H9 (cell line): Measurements from ENCODE around the gene SASH3. TPM values are rescaled to one million over a fixed set of nuclear protein-coding genes. Genes with fewer than 3 reads are reported as not detected.

Source experiments
- DNase-seq: peaks from one replicate; pipeline ENCODE4 v3.0.0-alpha.2; 2017
- H2AFZ ChIP-seq: one replicate; pipeline ENCODE4 v1.6.1; 2013; ENCODE audit warnings: mild to moderate bottlenecking, low read length, control low read depth, moderate library complexity
- H2AK5ac ChIP-seq: 2 replicates; pipeline ENCODE4 v1.6.1; 2013; ENCODE audit warnings: low read length, control low read depth, mixed read lengths; ENCODE audit not compliant: insufficient read length
- H2BK120ac ChIP-seq: one replicate; pipeline ENCODE4 v1.6.1; 2013; ENCODE audit warnings: low read depth, mild to moderate bottlenecking, low read length, control low read depth, inconsistent platforms; ENCODE audit not compliant: poor library complexity, severe bottlenecking
- H2BK12ac ChIP-seq: 2 replicates; pipeline ENCODE4 v1.6.1; 2013; ENCODE audit warnings: low read length, control low read depth, mixed read lengths, low read depth; ENCODE audit not compliant: insufficient read length
- H2BK15ac ChIP-seq: 2 replicates; pipeline ENCODE4 v1.6.1; 2013; ENCODE audit warnings: low read depth, low read length, control low read depth
- H2BK20ac ChIP-seq: one replicate; pipeline ENCODE4 v1.6.1; 2013; ENCODE audit warnings: low read depth, mild to moderate bottlenecking, low read length, control low read depth, inconsistent platforms; ENCODE audit not compliant: poor library complexity, severe bottlenecking
- H2BK5ac ChIP-seq: 2 replicates; pipeline ENCODE4 v1.6.1; 2013; ENCODE audit warnings: low read length, control low read depth, mixed read lengths; ENCODE audit not compliant: insufficient read length
- H3K14ac ChIP-seq: 2 replicates; pipeline ENCODE4 v1.6.1; 2013; ENCODE audit warnings: low read length, control low read depth; ENCODE audit not compliant: insufficient read depth
- H3K18ac ChIP-seq: 2 replicates; pipeline ENCODE4 v1.6.1; 2013; ENCODE audit warnings: low read depth, mild to moderate bottlenecking, mixed read lengths, low read length, control low read depth; ENCODE audit not compliant: insufficient read length
- H3K23ac ChIP-seq: 2 replicates; pipeline ENCODE4 v1.6.1; 2013; ENCODE audit warnings: low read length, control low read depth, mixed read lengths, low read depth; ENCODE audit not compliant: insufficient read length
- H3K23me2 ChIP-seq: 2 replicates; pipeline ENCODE4 v1.6.1; 2013; ENCODE audit warnings: low read depth, mild to moderate bottlenecking, mixed read lengths, low read length, control low read depth; ENCODE audit not compliant: insufficient read length, poor library complexity, severe bottlenecking
- H3K27ac ChIP-seq: 2 replicates; pipeline ENCODE4 v1.5.1; 2013; ENCODE audit warnings: low read length, control low read depth, mixed read lengths, low read depth; ENCODE audit not compliant: insufficient read length
- H3K27me3 ChIP-seq: 2 replicates; pipeline ENCODE4 v1.6.1; 2013; ENCODE audit warnings: low read length, control low read depth, inconsistent platforms; ENCODE audit not compliant: insufficient read depth
- H3K4ac ChIP-seq: 2 replicates; pipeline ENCODE4 v1.6.1; 2013; ENCODE audit warnings: low read depth, mild to moderate bottlenecking, control low read depth, inconsistent platforms, low read length, moderate library complexity
- H3K4me1 ChIP-seq: 2 replicates; pipeline ENCODE4 v1.6.1; 2013; ENCODE audit warnings: low read length, control low read depth, inconsistent platforms; ENCODE audit not compliant: insufficient read depth
- H3K4me2 ChIP-seq: 2 replicates; pipeline ENCODE4 v1.6.1; 2013; ENCODE audit warnings: low read length, control low read depth, mixed read lengths; ENCODE audit not compliant: insufficient read length, insufficient read depth
- H3K56ac ChIP-seq: 2 replicates; pipeline ENCODE4 v1.6.1; 2013; ENCODE audit warnings: low read depth, mild to moderate bottlenecking, mixed read lengths, low read length, control low read depth; ENCODE audit not compliant: insufficient read length
- H3K79me1 ChIP-seq: 2 replicates; pipeline ENCODE4 v1.6.1; 2013; ENCODE audit warnings: low read depth, mild to moderate bottlenecking, moderate library complexity, low read length, control low read depth, inconsistent platforms; ENCODE audit not compliant: insufficient read depth, poor library complexity, severe bottlenecking
- H3K79me2 ChIP-seq: 2 replicates; pipeline ENCODE4 v1.6.1; 2013; ENCODE audit warnings: low read length, control low read depth, inconsistent platforms; ENCODE audit not compliant: insufficient read depth
- H3K9ac ChIP-seq: 2 replicates; pipeline ENCODE4 v1.6.1; 2013; ENCODE audit warnings: low read length, control low read depth, mixed read lengths; ENCODE audit not compliant: insufficient read length; ENCODE audit errors: extremely low read depth
- H3K9me3 ChIP-seq: one replicate; pipeline ENCODE4 v1.6.1; 2013; ENCODE audit warnings: low read depth, low read length, inconsistent platforms; ENCODE audit not compliant: control insufficient read depth
- H3T11ph ChIP-seq: one replicate; pipeline ENCODE4 v1.6.1; 2013; ENCODE audit warnings: mild to moderate bottlenecking, low read length, control low read depth, inconsistent platforms
- H4K20me1 ChIP-seq: one replicate; pipeline ENCODE4 v1.6.1; 2013; ENCODE audit not compliant: control insufficient read depth, insufficient read length, insufficient read depth
- H4K5ac ChIP-seq: 2 replicates; pipeline ENCODE4 v1.6.1; 2013; ENCODE audit warnings: low read depth, mild to moderate bottlenecking, mixed read lengths, low read length, control low read depth; ENCODE audit not compliant: insufficient read length
- H4K8ac ChIP-seq: replicated peaks from 2 replicates; pipeline ENCODE4 v1.6.1; 2013; ENCODE audit warnings: low read length, control low read depth, mixed read lengths, low read depth; ENCODE audit not compliant: insufficient read length
- H4K91ac ChIP-seq: 2 replicates; pipeline ENCODE4 v1.6.1; 2013; ENCODE audit warnings: low read depth, mild to moderate bottlenecking, moderate library complexity, mixed read lengths, low read length, control low read depth; ENCODE audit not compliant: insufficient read length
- H3K27ac Mint-ChIP-seq, 3 experiments: 2 replicates in 2 of 3; 3 replicates in 1 of 3; pipeline ENCODE4 v1.8.0; 2020 to 2021; ENCODE audit warnings: mixed read lengths in 3 of 3, mild to moderate bottlenecking in 1 of 3, moderate library complexity in 1 of 3
- H3K27me3 Mint-ChIP-seq: 2 replicates; pipeline ENCODE4 v1.8.0; 2021; ENCODE audit warnings: low read depth, mild to moderate bottlenecking, moderate library complexity, mixed read lengths
- H3K36me3 Mint-ChIP-seq, 3 experiments: 2 replicates in 2 of 3; 3 replicates in 1 of 3; pipeline ENCODE4 v1.8.0; 2020 to 2021; ENCODE audit warnings: low read depth in 3 of 3, mixed read lengths in 3 of 3; ENCODE audit not compliant: insufficient read depth in 1 of 3
- H3K4me1 Mint-ChIP-seq, 2 experiments: 2 replicates each; pipeline ENCODE4 v1.8.0; 2020; ENCODE audit warnings: mixed read lengths in 2 of 2
- H3K4me3 Mint-ChIP-seq, 2 experiments: 2 replicates in 1 of 2; 3 replicates in 1 of 2; pipeline ENCODE4 v1.8.0; 2020 to 2021; ENCODE audit warnings: mild to moderate bottlenecking in 2 of 2, mixed read lengths in 2 of 2, moderate library complexity in 1 of 2
- H3K9me3 Mint-ChIP-seq, 2 experiments: 2 replicates in 1 of 2; 3 replicates in 1 of 2; pipeline ENCODE4 v1.8.0; 2020; ENCODE audit warnings: mild to moderate bottlenecking in 2 of 2, mixed read lengths in 2 of 2, moderate library complexity in 1 of 2
- CTCF ChIP-seq: fragments of 200-600 bp; sonication (generic); conservative IDR thresholded peaks from 3 replicates; pipeline ENCODE4 v1.8.0; 2021; ENCODE audit warnings: antibody characterized with exemption, mild to moderate bottlenecking
- WGBS: extraction: QIAGEN DNeasy Blood & Tissue Kit; methylation state at CpG from one replicate; pipeline ENCODE4 v1.1.7; 2013; ENCODE audit warnings: missing lambda C conversion rate, low lambda C conversion rate, mixed read lengths; ENCODE audit not compliant: insufficient read length; ENCODE audit errors: extremely low coverage; 5-methylcytosine and 5-hydroxymethylcytosine counted together
- total RNA-seq: library from RNA; stranded (reverse); gene quantifications from 2 replicates; pipeline ENCODE4 v1.2.1, GENCODE V29; 2021

The SASH3 gene
- total RNA-seq, 1 experiment from 2014 or later = not detected

GRCh38 chrX:129787336-129788055 lies 7.7 kb downstream of the SASH3 start:
- Histone ChIP-seq H3K27ac (no peak overlapping the region), H2BK15ac (no peak overlapping the region), H3K27me3 (no peaks in the 10 kb centered on the region), H3K18ac (no peak overlapping the region), H3K4me2 (no peak overlapping the region), H3K9ac (no peak overlapping the region), H4K91ac (no peak overlapping the region), H4K20me1 (no peaks in the 10 kb centered on the region), H2BK12ac (no peak overlapping the region), H3K4ac (no peak overlapping the region), H3K23ac (no peak overlapping the region), H3K9me3 (no peaks in the 10 kb centered on the region), H2BK5ac (no peak overlapping the region), H2AFZ (no peak overlapping the region), H3K4me1 (no peaks in the 10 kb centered on the region), H3K23me2 (no peaks in the 10 kb centered on the region), H3K79me1 (no peaks in the 10 kb centered on the region), H3T11ph (no peak overlapping the region), H2BK120ac (no peak overlapping the region), H4K5ac (no peak overlapping the region), H3K79me2 (no peaks in the 10 kb centered on the region), H4K8ac (no peak overlapping the region), H3K56ac (no peak overlapping the region), H2BK20ac (no peak overlapping the region), H2AK5ac (no peak overlapping the region), H3K14ac (no peak overlapping the region; the same call in 1 of the 2 replicates)
- no peak for DNase-seq
- no CpG with 5 or more reads among the region's 11 CpGs for WGBS
- no peak for TF ChIP-seq CTCF
- Mint-ChIP-seq H3K27me3 (peaks cover 9% of the 10 kb centered on the region), H3K4me1 (no peaks in the 10 kb centered on the region), H3K27ac (no peak overlapping the region), H3K36me3 (peaks cover 0 to 6% (median 0%) of the 10 kb centered on the region in 3 experiments; a peak in 1 of 7 replicates), H3K4me3 (no peak overlapping the region), H3K9me3 (peaks cover 0 to 61% of the 10 kb centered on the region in 2 experiments; a peak in 2 of 5 replicates)
